NB4 (cell line): ENCODE results near the gene RHPN2.
"Not testable (repeated sequence)": the region's sequence is repeated elsewhere in the genome, so short reads cannot be mapped to it uniquely, and the experiment has no call there.

ENCODE experiments used
- DNase-seq: peaks from one replicate; pipeline ENCODE4 v3.0.0; 2010; ENCODE audit warnings: low read depth
- H3K4me3 ChIP-seq: one replicate; pipeline ENCODE4 v1.5.1; 2011; ENCODE audit warnings: mild to moderate bottlenecking, low read depth, low read length, moderate library complexity
- MYC ChIP-seq: IDR thresholded peaks from 2 replicates; pipeline ENCODE4 v1.6.1; 2011; ENCODE audit warnings: low read depth, low read length
- POLR2A ChIP-seq: IDR thresholded peaks from 2 replicates; pipeline ENCODE4 v1.6.1; 2011; ENCODE audit warnings: mild to moderate bottlenecking; ENCODE audit not compliant: insufficient read length; ENCODE audit errors: extremely low read depth
- TF ChIP-seq, protein P1 (sequence below): IDR thresholded peaks from one replicate; pipeline ENCODE4 v1.5.1; 2012; ENCODE audit warnings: low read depth, low read length
- TF ChIP-seq, protein P2 (sequence below): IDR thresholded peaks from 2 replicates; pipeline ENCODE4 v1.6.1; 2011; ENCODE audit warnings: low read depth, low read length

The RHPN2 gene

DNA sequence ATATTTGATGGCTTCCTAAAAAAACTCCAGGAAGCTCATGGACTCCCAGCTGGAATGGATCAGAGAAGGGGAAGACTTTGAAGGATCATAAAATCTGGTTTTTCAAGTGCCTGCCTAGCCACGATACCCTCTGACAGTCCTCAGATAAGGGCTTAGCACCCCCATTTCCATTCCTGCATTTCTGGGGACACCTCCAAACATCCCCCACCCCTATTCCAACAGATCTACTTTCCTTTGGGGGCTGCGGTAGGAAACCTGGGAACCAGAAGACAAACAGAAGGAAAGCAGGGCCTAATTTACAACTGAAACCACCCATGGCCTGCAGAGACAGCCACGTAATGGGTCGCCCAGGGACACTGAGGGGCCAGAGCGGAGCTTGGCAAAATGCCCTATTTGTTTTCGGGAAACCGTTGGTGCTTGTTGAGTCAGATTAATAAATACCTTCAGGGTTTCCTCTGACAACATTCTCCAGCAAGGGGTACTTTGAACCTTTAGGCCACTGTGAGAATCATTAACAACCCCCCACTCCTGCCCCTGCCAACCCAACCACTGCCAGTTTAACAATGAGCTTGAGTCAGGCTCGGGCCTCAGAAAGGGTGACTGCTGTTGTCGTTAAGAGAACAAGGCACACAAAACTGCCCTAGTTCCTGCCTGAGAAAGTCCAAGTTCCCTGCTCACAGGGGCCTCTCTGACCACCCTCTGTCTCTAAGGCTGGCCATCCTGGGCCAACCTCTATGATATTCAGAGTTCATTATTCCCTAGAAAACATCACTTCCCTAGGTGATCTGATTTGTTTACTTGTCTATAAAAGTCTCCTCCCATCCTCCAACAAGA is 23.5 kb downstream of the RHPN2 start:
- TF ChIP-seq POLR2A (no peak), MYC (no peak)
- TF ChIP-seq, protein P1, sequence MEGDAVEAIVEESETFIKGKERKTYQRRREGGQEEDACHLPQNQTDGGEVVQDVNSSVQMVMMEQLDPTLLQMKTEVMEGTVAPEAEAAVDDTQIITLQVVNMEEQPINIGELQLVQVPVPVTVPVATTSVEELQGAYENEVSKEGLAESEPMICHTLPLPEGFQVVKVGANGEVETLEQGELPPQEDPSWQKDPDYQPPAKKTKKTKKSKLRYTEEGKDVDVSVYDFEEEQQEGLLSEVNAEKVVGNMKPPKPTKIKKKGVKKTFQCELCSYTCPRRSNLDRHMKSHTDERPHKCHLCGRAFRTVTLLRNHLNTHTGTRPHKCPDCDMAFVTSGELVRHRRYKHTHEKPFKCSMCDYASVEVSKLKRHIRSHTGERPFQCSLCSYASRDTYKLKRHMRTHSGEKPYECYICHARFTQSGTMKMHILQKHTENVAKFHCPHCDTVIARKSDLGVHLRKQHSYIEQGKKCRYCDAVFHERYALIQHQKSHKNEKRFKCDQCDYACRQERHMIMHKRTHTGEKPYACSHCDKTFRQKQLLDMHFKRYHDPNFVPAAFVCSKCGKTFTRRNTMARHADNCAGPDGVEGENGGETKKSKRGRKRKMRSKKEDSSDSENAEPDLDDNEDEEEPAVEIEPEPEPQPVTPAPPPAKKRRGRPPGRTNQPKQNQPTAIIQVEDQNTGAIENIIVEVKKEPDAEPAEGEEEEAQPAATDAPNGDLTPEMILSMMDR = no peak
- TF ChIP-seq, protein P2, sequence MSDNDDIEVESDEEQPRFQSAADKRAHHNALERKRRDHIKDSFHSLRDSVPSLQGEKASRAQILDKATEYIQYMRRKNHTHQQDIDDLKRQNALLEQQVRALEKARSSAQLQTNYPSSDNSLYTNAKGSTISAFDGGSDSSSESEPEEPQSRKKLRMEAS = no peak
- H3K4me3 ChIP-seq = no peak overlapping the region
- DNase-seq = no peak

DNA sequence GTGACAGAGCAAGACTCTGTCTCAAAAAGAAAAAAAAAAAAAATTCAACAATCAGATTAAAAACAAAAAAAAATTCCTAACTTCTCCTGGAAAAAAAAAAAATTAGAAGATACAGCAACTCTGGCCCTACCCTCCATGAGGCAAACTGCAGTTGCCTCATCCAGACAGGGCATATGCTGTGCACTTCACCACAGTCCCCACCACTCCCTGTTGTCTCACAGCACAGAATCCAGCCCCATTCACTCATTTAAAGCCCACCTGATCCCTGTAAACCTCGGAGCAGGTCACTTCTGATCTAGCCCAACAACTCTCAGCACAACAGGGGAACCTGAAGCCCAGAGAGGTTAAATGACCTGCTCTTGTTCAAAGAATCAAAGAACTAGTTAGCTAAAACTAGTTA is 24.9 kb downstream of the RHPN2 start:
- no peak for DNase-seq
- H3K4me3 ChIP-seq = no peak overlapping the region
- TF ChIP-seq, protein P1 = no peak
- TF ChIP-seq, protein P2 = no peak
- TF ChIP-seq MYC (no peak), POLR2A (no peak)

DNA sequence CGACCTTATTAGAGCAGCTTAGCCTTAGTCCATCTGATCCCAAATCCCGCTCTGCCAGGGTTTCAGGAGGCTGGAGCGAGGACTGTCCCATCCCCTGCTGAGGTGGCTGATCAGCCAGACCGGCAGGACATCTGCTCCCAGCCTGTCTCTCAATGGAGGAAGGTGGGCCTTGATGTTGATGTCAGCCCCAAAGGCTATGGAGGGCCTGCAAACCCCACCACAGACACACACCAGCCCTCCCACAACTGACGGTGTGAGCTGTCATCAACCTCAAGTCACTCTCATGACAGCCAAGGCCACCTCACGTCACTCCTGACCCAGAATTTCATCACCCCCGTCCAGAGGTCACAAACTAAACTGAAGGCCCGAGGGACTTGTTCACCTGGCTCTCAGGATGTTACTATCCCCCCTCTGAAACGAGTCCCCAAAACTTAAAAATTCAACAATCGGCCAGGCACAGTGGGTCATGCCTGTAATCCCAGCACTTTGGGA is 25.5 kb downstream of the RHPN2 start:
- no peak for DNase-seq
- H3K4me3 ChIP-seq = no peak overlapping the region
- no peak for TF ChIP-seq MYC
- no peak for TF ChIP-seq POLR2A
- TF ChIP-seq, protein P2 = no peak
- TF ChIP-seq, protein P1 = no peak

DNA sequence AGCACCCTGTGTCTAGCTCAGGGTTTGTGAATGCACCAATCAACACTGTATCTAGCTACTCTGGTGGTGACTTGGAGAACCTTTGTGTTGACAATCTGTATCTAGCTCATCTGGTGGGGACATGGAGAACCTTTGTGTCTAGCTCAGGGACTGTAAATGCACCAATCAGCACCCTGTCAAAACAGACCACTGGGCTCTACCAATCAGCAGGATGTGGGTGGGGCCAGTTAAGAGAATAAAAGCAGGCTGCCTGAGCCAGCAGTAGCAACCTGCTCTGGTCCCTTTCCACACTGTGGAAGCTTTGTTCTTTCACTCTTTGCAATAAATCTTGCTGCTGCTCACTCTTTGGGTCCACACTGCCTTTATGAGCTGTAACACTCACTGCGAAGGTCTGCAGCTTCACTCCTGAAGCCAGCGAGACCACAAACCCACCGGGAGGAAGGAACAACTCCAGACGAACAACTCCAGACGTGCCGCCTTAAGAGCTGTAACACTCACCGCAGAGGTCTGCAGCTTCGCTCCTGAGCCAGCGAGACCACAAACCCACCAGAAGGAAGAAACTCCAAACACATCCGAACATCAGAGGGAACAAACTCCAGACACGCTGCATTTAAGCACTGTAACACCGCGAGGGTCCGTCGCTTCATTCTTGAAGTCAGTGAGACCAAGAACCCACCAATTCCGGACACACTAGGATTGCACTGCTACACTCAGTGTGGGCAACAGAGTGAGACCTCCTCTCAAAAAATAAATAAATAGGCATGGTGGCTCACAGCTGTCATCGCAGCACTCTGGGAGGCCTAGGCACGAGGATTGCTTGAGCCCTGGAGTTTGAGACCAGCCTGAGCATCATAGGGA is 27.3 kb downstream of the RHPN2 start:
- peak; percentile 62 for DNase-seq

DNA sequence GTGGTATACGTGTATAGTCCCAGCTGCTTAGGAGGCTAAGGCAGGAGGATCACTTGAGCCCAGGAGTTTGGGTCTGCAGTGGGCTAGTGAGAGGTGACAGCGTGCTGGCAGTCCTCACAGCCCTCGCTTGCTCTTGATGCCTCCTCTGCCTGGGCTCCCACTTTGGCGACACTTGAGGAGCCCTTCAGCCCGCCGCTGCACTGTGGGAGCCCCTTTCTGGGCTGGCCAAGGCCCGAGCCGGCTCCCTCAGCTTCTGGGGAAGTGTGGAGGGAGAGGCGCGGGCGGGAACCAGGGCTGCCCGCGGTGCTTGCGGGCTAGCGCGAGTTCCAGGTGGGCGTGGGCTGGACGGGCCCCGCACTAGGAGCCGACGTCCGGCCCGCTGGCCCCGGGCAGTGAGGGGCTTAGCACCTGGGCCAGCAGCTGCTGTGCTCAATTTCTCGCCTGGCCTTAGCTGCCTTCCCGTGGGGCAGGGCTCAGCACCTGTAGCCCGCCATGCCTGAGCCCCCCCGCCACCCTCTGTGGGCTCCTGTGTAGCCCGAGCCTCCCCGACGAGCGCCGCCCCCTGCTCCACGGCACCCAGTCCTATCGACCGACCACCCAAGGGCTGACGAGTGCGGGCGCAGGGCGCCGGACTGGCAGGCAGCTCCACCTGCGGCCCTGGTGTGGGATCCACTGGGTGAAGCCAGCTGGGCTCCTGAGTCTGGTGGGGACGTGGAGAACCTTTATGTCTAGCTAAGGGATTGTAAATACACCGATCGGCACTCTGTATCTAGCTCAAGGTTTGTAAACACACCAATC is 28.1 kb downstream of the RHPN2 start:
- H3K4me3 ChIP-seq, DNase-seq: not testable (repeated sequence)

More for the DNA sequence above, 27.3 kb downstream of the RHPN2 start:
- H3K4me3 ChIP-seq = not testable (repeated sequence)

DNA sequence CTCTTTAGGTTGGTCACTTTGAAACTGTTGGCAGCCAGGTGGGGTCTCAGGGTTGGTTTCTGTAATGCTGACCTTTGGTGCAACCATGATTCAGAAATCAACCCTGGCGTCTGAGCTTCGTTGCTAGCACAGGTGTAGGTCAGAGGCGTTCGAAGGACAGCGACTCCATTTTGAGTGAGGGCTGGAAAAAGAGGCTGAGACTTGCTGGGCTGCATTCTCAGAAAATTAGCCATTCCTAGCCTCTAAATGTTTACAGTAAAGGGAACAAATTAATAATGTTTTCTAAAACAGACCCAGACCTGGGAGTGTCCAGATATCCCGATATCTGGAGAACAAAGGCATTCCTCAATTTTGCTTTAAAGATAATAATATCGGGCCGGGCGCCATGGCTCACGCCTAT is 29.2 kb downstream of the RHPN2 start:
- H3K4me3 ChIP-seq = no peak overlapping the region
- TF ChIP-seq, protein P1 = no peak
- no peak for DNase-seq
